SIG-M5 treated with dmso at 0.1 percent for 504 hours (cell line): ENCODE results near the gene RNF167.

Experiments
- DNase-seq: peaks from one replicate; lab custom pipeline; 2025; ENCODE audit not compliant: unreplicated experiment; lab: John Stamatoyannopoulos, UW

Gene RNF167

DNA sequence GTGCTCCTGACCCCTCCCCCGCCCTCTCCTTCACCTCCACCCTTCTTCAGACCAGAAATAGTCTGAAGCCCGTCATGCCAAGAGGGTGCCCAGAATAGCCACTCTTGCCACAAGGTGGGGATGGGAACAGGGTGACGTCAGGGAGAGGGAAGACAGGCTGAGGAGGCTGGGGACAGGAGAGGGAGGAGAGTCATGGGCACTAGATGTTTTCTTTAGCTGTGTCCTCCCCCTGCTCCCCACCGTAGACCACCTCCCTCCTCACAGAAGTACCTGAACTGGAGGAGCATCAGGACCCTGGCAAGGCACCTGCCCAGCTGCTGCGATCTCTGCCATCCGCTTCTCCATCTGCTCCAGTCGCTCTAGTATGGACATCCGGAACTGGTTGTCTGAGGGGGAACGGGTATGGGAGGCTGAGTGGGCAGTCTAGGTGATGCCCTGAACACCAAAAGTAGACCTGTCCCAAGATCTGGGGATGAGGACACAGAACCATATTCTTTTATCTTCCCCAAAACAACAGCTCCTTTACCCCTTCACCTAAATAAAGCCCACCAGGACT, 34.1 kb downstream of the RNF167 start:
- DNase-seq = no peak

- peak; percentile 68 for DNase-seq
Observed at GRCh38 chr17:4978726-4979125, 38.7 kb downstream of the RNF167 start.

- peak; percentile 39 for DNase-seq
Observed at GRCh38 chr17:4980644-4981216, 40.7 kb downstream of the RNF167 start.

DNA sequence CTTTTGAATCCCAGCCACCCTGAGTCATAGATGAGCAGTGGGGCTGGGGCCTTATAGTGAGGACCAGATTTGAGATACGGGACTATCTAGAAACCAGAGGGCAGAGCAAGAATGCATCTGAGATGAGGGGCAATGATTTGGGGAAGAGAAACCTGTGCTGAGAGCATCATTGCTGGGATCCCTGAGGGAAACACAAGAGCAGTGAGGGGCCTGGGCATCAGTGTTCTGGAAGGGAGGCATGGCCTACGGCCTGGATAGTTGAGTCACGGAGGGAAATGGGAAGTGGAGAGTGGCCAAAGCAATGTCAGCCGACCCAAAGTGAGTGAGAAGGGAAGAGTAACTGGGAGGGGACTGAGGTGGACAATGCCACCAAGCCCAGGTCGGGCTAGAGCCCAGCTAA, 42.2 kb downstream of the RNF167 start:
- DNase-seq = no peak

- DNase-seq = no peak
Observed at GRCh38 chr17:4986403-4986802, 46.3 kb downstream of the RNF167 start.

- peak; percentile 72 for DNase-seq
Observed at GRCh38 chr17:4986951-4987766, 47.1 kb downstream of the RNF167 start, which contains the start of gene CAMTA2. TSS of gene CAMTA2 (minus strand) at chr17:4987675. CDS start at chr17:4986222, 1,453 bp downstream.

- DNase-seq = no peak
Observed at GRCh38 chr17:4987767-4988567, 47.9 kb downstream of the RNF167 start.

DNA sequence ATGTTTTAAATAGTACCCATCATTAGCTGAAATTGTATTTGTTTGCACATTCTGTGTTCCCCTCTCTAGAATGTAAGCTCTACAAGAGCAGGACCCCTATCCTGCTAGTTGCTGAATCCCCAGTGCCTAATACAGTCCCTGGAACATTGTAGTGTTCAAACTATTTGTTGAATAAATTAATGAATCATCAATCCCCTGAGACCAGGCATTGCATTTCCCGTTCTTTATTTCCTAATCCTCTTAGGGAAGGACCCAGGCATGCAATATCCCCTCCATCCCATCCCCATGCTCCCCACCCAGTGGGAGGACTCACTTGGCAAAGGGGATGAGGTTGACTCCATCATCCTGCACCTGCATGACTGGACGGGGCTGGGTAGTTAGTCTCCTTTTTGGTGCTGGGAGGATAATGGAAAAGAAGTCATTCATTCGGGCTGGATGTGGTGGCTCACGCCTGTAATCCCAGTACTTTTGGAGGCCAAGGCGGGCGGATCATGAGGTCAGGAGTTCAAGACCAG, 54.1 kb downstream of the RNF167 start:
- DNase-seq = no peak
